ENCODE measurements around the gene TRIM41. TPM values are rescaled to one million over a fixed set of nuclear protein-coding genes. Genes with fewer than 3 reads are reported as not detected.

Gene TRIM41
- total RNA-seq, 1 experiment from 2014 or later: 34.2 TPM

- Histone ChIP-seq H3K4ac (ENCODE audit: low read depth, low read length) (no peak overlapping the region), H2BK5ac (ENCODE audit: insufficient read length, low read length) (no peak overlapping the region), H4K20me1 (ENCODE audit: control insufficient read depth, insufficient read depth, insufficient read length) (no peaks in the 10 kb centered on the region), H3K27ac (ENCODE audit: insufficient read length, low read depth, low read length) (no peak overlapping the region), H3K4me1 (ENCODE audit: insufficient read depth, low read length) (no peaks in the 10 kb centered on the region), H3K23ac (ENCODE audit: insufficient read length, low read depth, low read length) (no peak overlapping the region), H2AK5ac (ENCODE audit: insufficient read length, low read length) (no peak overlapping the region), H3K9ac (ENCODE audit: extremely low read depth, insufficient read length, low read length) (peak overlapping the region; percentile 31), H4K91ac (ENCODE audit: insufficient read length, low read depth, low read length) (no peak overlapping the region), H3K79me2 (ENCODE audit: insufficient read depth, low read length) (no peaks in the 10 kb centered on the region), H4K5ac (ENCODE audit: insufficient read length, low read depth, low read length) (no peak overlapping the region), H3K56ac (ENCODE audit: insufficient read length, low read depth, low read length) (no peak overlapping the region), H3K14ac (ENCODE audit: insufficient read depth, low read length) (no peak overlapping the region), H2BK15ac (ENCODE audit: low read depth, low read length) (no peak overlapping the region), H2BK120ac (ENCODE audit: low read depth, low read length, poor library complexity, severe bottlenecking) (no peak overlapping the region), H2BK20ac (ENCODE audit: low read depth, low read length, poor library complexity, severe bottlenecking) (no peak overlapping the region), H4K8ac (replicated peaks; ENCODE audit: insufficient read length, low read depth, low read length) (no peak overlapping the region), H3K9me3 (ENCODE audit: control insufficient read depth, low read depth, low read length) (no peaks in the 10 kb centered on the region), H2AFZ (ENCODE audit: low read length) (no peak overlapping the region), H3K27me3 (ENCODE audit: insufficient read depth, low read length) (no peaks in the 10 kb centered on the region), H3T11ph (ENCODE audit: low read length) (no peak overlapping the region), H3K4me2 (ENCODE audit: insufficient read depth, insufficient read length, low read length) (peak overlapping the region; percentile 79), H3K18ac (ENCODE audit: insufficient read length, low read depth, low read length) (no peak overlapping the region), H2BK12ac (ENCODE audit: insufficient read length, low read depth, low read length) (no peak overlapping the region), H3K23me2 (ENCODE audit: insufficient read length, low read depth, low read length, poor library complexity, severe bottlenecking) (peaks cover 7% of the 10 kb centered on the region), H3K79me1 (ENCODE audit: insufficient read depth, low read depth, low read length, poor library complexity, severe bottlenecking) (peaks cover 3% of the 10 kb centered on the region)
- DNase-seq: peak; percentile 89
- Mint-ChIP-seq H3K9me3 (peaks cover 0 to 5% of the 10 kb centered on the region in 2 experiments; a peak in 2 of 5 replicates), H3K27ac (peak overlapping the region; percentile 96 to 99 (median 97); a peak in 6 of 7 replicates), H3K27me3 (ENCODE audit: low read depth) (peaks cover 14% of the 10 kb centered on the region), H3K4me1 (peaks cover 18 to 25% of the 10 kb centered on the region in 2 experiments), H3K4me3 (peak overlapping the region; percentile 98 to 99), H3K36me3 (ENCODE audit: insufficient read depth in 1 of 3, low read depth in 3 of 3) (peaks cover 3 to 17% (median 5%) of the 10 kb centered on the region in 3 experiments; a peak in 4 of 7 replicates)
- no CpG with 5 or more reads among the region's 31 CpGs for WGBS (ENCODE audit: extremely low coverage, insufficient read length, low lambda C conversion rate)
- TF ChIP-seq CTCF (conservative IDR thresholded peaks at IDR 0.05): no peak
Observed at GRCh38 chr5:181223729-181224389, 778 bp downstream of the TRIM41 start.

Data from H9 (cell line).